Liver (tissue), 3 donors: ENCODE results near the gene TSBP1.

Experiments used
- EGR1 ChIP-seq, 2 donors: IDR thresholded peaks; 2 replicates each; pipeline ENCODE4 v1.6.1; 2016 to 2018; ENCODE audit warnings: antibody characterized with exemption in 2 of 2, low read depth in 2 of 2
- FOXA1 ChIP-seq: IDR thresholded peaks from 2 replicates; pipeline ENCODE4 v1.6.1; 2016; ENCODE audit warnings: antibody characterized with exemption
- JUND ChIP-seq, 2 donors: IDR thresholded peaks; 2 replicates each; pipeline ENCODE4 v1.6.1; 2016; ENCODE audit warnings: antibody characterized with exemption in 2 of 2
- NR2F2 ChIP-seq: IDR thresholded peaks from 2 replicates; pipeline ENCODE4 v1.6.1; 2016; ENCODE audit warnings: antibody characterized with exemption
- RAD21 ChIP-seq, 2 donors: IDR thresholded peaks; 2 replicates each; pipeline ENCODE4 v1.6.1; 2016; ENCODE audit warnings: antibody characterized with exemption in 2 of 2, mild to moderate bottlenecking in 2 of 2
- RXRA ChIP-seq, 2 donors: IDR thresholded peaks; 2 replicates each; pipeline ENCODE4 v1.6.1; 2017 to 2018; ENCODE audit warnings: antibody characterized with exemption in 2 of 2, mild to moderate bottlenecking in 1 of 2
- SP1 ChIP-seq: IDR thresholded peaks from 2 replicates; pipeline ENCODE4 v1.6.1; 2018; ENCODE audit warnings: antibody characterized with exemption, mild to moderate bottlenecking
- YY1 ChIP-seq: IDR thresholded peaks from 2 replicates; pipeline ENCODE4 v1.6.1; 2016; ENCODE audit warnings: antibody characterized with exemption, mild to moderate bottlenecking
- TF ChIP-seq, protein P1 (sequence below): fragments of 150-350 bp; IDR thresholded peaks from 2 replicates; pipeline ENCODE4 v1.5.1; 2017; ENCODE audit warnings: improper control_type of control experiment, low read depth, low read length; ENCODE audit not compliant: missing input control
- TF ChIP-seq, protein P2 (sequence below): IDR thresholded peaks from 2 replicates; pipeline ENCODE4 v1.6.1; 2016; ENCODE audit warnings: antibody characterized with exemption, mild to moderate bottlenecking
- TF ChIP-seq, protein P3 (sequence below): IDR thresholded peaks from 2 replicates; pipeline ENCODE4 v1.6.1; 2016; ENCODE audit warnings: antibody characterized with exemption
- TF ChIP-seq, protein P4 (sequence below): IDR thresholded peaks from 2 replicates; pipeline ENCODE4 v1.6.1; 2016; ENCODE audit warnings: antibody characterized with exemption
- TF ChIP-seq, protein P5 (sequence below): IDR thresholded peaks from 2 replicates; pipeline ENCODE4 v1.6.1; 2016; ENCODE audit warnings: antibody characterized with exemption
- donor health status: healthy.
- donor health status: healthy.

DNA sequence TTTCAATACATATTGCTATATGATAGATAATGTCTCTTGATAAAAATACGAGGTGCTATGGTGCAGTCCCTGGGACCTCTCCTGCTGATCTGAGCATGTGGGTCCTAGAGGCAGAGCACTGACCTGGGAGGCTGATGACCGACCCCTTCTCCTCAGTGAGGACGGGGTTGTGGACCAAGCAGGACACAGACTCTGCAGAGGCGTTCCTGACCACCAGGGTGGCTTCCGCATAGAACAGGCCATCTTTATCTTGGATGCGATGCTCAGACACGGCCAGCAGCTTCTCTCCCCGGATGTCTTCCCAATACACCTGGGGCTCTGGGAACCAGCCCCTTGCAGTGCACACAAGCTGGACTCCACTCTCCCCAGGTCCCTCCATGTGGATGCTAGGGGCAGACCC is 31.1 kb upstream of the TSBP1 start:
- TF ChIP-seq, protein P1, sequence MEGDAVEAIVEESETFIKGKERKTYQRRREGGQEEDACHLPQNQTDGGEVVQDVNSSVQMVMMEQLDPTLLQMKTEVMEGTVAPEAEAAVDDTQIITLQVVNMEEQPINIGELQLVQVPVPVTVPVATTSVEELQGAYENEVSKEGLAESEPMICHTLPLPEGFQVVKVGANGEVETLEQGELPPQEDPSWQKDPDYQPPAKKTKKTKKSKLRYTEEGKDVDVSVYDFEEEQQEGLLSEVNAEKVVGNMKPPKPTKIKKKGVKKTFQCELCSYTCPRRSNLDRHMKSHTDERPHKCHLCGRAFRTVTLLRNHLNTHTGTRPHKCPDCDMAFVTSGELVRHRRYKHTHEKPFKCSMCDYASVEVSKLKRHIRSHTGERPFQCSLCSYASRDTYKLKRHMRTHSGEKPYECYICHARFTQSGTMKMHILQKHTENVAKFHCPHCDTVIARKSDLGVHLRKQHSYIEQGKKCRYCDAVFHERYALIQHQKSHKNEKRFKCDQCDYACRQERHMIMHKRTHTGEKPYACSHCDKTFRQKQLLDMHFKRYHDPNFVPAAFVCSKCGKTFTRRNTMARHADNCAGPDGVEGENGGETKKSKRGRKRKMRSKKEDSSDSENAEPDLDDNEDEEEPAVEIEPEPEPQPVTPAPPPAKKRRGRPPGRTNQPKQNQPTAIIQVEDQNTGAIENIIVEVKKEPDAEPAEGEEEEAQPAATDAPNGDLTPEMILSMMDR, result no peak
- TF ChIP-seq, protein P2, sequence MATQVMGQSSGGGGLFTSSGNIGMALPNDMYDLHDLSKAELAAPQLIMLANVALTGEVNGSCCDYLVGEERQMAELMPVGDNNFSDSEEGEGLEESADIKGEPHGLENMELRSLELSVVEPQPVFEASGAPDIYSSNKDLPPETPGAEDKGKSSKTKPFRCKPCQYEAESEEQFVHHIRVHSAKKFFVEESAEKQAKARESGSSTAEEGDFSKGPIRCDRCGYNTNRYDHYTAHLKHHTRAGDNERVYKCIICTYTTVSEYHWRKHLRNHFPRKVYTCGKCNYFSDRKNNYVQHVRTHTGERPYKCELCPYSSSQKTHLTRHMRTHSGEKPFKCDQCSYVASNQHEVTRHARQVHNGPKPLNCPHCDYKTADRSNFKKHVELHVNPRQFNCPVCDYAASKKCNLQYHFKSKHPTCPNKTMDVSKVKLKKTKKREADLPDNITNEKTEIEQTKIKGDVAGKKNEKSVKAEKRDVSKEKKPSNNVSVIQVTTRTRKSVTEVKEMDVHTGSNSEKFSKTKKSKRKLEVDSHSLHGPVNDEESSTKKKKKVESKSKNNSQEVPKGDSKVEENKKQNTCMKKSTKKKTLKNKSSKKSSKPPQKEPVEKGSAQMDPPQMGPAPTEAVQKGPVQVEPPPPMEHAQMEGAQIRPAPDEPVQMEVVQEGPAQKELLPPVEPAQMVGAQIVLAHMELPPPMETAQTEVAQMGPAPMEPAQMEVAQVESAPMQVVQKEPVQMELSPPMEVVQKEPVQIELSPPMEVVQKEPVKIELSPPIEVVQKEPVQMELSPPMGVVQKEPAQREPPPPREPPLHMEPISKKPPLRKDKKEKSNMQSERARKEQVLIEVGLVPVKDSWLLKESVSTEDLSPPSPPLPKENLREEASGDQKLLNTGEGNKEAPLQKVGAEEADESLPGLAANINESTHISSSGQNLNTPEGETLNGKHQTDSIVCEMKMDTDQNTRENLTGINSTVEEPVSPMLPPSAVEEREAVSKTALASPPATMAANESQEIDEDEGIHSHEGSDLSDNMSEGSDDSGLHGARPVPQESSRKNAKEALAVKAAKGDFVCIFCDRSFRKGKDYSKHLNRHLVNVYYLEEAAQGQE, result no peak
- TF ChIP-seq EGR1 (IDR thresholded peaks at IDR 0.05; ENCODE audit: low read depth in 2 of 2), result no peak
- no peak for TF ChIP-seq RAD21 (IDR thresholded peaks at IDR 0.05)
- TF ChIP-seq NR2F2, result no peak
- no peak for TF ChIP-seq YY1
- TF ChIP-seq RXRA (IDR thresholded peaks at IDR 0.05), result no peak
- TF ChIP-seq FOXA1, result no peak
- TF ChIP-seq SP1, result no peak
- TF ChIP-seq, protein P3, sequence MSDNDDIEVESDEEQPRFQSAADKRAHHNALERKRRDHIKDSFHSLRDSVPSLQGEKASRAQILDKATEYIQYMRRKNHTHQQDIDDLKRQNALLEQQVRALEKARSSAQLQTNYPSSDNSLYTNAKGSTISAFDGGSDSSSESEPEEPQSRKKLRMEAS, result no peak
- TF ChIP-seq, protein P4, sequence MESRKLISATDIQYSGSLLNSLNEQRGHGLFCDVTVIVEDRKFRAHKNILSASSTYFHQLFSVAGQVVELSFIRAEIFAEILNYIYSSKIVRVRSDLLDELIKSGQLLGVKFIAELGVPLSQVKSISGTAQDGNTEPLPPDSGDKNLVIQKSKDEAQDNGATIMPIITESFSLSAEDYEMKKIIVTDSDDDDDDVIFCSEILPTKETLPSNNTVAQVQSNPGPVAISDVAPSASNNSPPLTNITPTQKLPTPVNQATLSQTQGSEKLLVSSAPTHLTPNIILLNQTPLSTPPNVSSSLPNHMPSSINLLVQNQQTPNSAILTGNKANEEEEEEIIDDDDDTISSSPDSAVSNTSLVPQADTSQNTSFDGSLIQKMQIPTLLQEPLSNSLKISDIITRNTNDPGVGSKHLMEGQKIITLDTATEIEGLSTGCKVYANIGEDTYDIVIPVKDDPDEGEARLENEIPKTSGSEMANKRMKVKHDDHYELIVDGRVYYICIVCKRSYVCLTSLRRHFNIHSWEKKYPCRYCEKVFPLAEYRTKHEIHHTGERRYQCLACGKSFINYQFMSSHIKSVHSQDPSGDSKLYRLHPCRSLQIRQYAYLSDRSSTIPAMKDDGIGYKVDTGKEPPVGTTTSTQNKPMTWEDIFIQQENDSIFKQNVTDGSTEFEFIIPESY, result no peak
- TF ChIP-seq JUND (IDR thresholded peaks at IDR 0.05), result no peak
- TF ChIP-seq, protein P5, sequence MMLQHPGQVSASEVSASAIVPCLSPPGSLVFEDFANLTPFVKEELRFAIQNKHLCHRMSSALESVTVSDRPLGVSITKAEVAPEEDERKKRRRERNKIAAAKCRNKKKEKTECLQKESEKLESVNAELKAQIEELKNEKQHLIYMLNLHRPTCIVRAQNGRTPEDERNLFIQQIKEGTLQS, result no peak
